IMR-90 (cell line): Measurements from ENCODE around the gene CRIP1. TPM values are rescaled to one million over a fixed set of nuclear protein-coding genes. Genes with fewer than 3 reads are reported as not detected.

Source experiments
- ATAC-seq: fragments of 200-7000 bp; cut with Tn5 transposase; 2 replicates; pipeline ENCODE4 v1.9.1; 2020; ENCODE audit warnings: low read depth, mild to moderate bottlenecking, moderate library complexity
- BruUV-seq: library from RNA; stranded (reverse); fragments of 400-500 nt; replicated peaks from 2 replicates; lab custom pipeline; 2021; lab: Mats Ljungman, UMichigan
- CTCF ChIA-PET: fragments of 300-600 bp; formaldehyde crosslinking; extraction: SDS; loops from one replicate; lab custom pipeline; 2021; ENCODE audit warnings: antibody characterized with exemption; lab: Yijun Ruan, JAX
- POLR2A ChIA-PET: fragments of 300-600 bp; sonication (Branson Sonifier 250); formaldehyde crosslinking; loops from one replicate; lab custom pipeline; 2022; ENCODE audit warnings: antibody characterized with exemption; ENCODE audit not compliant: unreplicated experiment; lab: Charles Lee
- DNase-seq: peaks from one replicate; pipeline ENCODE4 v3.0.0; 2013
- H2AFZ ChIP-seq: replicated peaks from 2 replicates; pipeline ENCODE3; 2013; ENCODE audit warnings: low read length, mild to moderate bottlenecking; ENCODE audit not compliant: poor library complexity
- H2AK5ac ChIP-seq: 2 replicates; pipeline ENCODE4 v1.6.1; 2013; ENCODE audit warnings: low read depth, low read length, inconsistent platforms
- H2AK9ac ChIP-seq: replicated peaks from 2 replicates; pipeline ENCODE3; 2013; ENCODE audit warnings: mild to moderate bottlenecking, low read depth, low read length, moderate library complexity; ENCODE audit not compliant: poor library complexity
- H2BK120ac ChIP-seq: 2 replicates; pipeline ENCODE4 v1.6.1; 2013; ENCODE audit warnings: low read depth, low read length, inconsistent platforms
- H2BK15ac ChIP-seq: 3 replicates; pipeline ENCODE4 v1.6.1; 2013; ENCODE audit warnings: low read depth, low read length, inconsistent platforms
- H2BK20ac ChIP-seq: 2 replicates; pipeline ENCODE4 v1.6.1; 2013; ENCODE audit warnings: low read depth, mild to moderate bottlenecking, inconsistent platforms, low read length, moderate library complexity
- H2BK5ac ChIP-seq: 2 replicates; pipeline ENCODE4 v1.6.1; 2013; ENCODE audit warnings: mild to moderate bottlenecking, low read depth, low read length, inconsistent platforms; ENCODE audit not compliant: poor library complexity, severe bottlenecking
- H3K14ac ChIP-seq: replicated peaks from 2 replicates; pipeline ENCODE4 v1.6.1; 2013; ENCODE audit warnings: low read depth, low read length, inconsistent platforms
- H3K18ac ChIP-seq: 2 replicates; pipeline ENCODE4 v1.6.1; 2013; ENCODE audit warnings: low read depth, low read length, control low read depth
- H3K23ac ChIP-seq: 2 replicates; pipeline ENCODE4 v1.6.1; 2013; ENCODE audit warnings: low read depth, low read length, inconsistent platforms
- H3K27ac ChIP-seq: 2 replicates; pipeline ENCODE4 v1.5.1; 2013; ENCODE audit warnings: mild to moderate bottlenecking, control low read depth, low read length; ENCODE audit not compliant: insufficient read depth
- H3K27me3 ChIP-seq: 2 replicates; pipeline ENCODE4 v1.6.1; 2013; ENCODE audit warnings: low read length; ENCODE audit not compliant: control insufficient read depth, insufficient read depth
- H3K36me3 ChIP-seq: 2 replicates; pipeline ENCODE4 v1.6.1; 2013; ENCODE audit warnings: low read length, mixed read lengths; ENCODE audit not compliant: control insufficient read depth, insufficient read depth
- H3K4ac ChIP-seq: 2 replicates; pipeline ENCODE4 v1.6.1; 2013; ENCODE audit warnings: low read depth, low read length, inconsistent platforms
- H3K4me1 ChIP-seq: 2 replicates; pipeline ENCODE4 v1.6.1; 2013; ENCODE audit warnings: low read length, mixed read lengths; ENCODE audit not compliant: control insufficient read depth, insufficient read depth
- H3K4me2 ChIP-seq: 2 replicates; pipeline ENCODE4 v1.6.1; 2013; ENCODE audit warnings: low read depth, mild to moderate bottlenecking, control low read depth, low read length, moderate library complexity
- H3K4me3 ChIP-seq: 2 replicates; pipeline ENCODE4 v1.5.1; 2013; ENCODE audit warnings: low read depth, mild to moderate bottlenecking, control low read depth, low read length, moderate library complexity; ENCODE audit not compliant: insufficient read depth
- H3K56ac ChIP-seq: 2 replicates; pipeline ENCODE4 v1.6.1; 2013; ENCODE audit warnings: low read length, inconsistent platforms; ENCODE audit not compliant: insufficient read depth; ENCODE audit errors: extremely low read depth
- H3K79me1 ChIP-seq, 2 experiments: 2 replicates each; pipeline ENCODE4 v1.6.1; 2013; ENCODE audit warnings: low read length in 2 of 2, inconsistent platforms in 1 of 2, low read depth in 1 of 2
- H3K9ac ChIP-seq: 2 replicates; pipeline ENCODE4 v1.6.1; 2013; ENCODE audit warnings: low read depth, low read length, control low read depth
- H3K9me1 ChIP-seq: 2 replicates; pipeline ENCODE4 v1.6.1; 2013; ENCODE audit warnings: low read length, inconsistent platforms; ENCODE audit not compliant: insufficient read depth
- H3K9me3 ChIP-seq: 2 replicates; pipeline ENCODE4 v1.6.1; 2013; ENCODE audit warnings: low read length; ENCODE audit not compliant: control insufficient read depth, insufficient read depth
- H4K20me1 ChIP-seq: 2 replicates; pipeline ENCODE4 v1.6.1; 2013; ENCODE audit warnings: low read length, inconsistent platforms; ENCODE audit not compliant: insufficient read depth
- H4K5ac ChIP-seq: 2 replicates; pipeline ENCODE4 v1.6.1; 2013; ENCODE audit warnings: mild to moderate bottlenecking, low read depth, low read length, control low read depth
- H4K8ac ChIP-seq, 2 experiments: 2 replicates each; pipeline ENCODE4 v1.6.1; 2013; ENCODE audit warnings: low read depth in 2 of 2, low read length in 2 of 2, control low read depth in 1 of 2, inconsistent platforms in 1 of 2
- H4K91ac ChIP-seq: 2 replicates; pipeline ENCODE4 v1.6.1; 2013; ENCODE audit warnings: low read depth, low read length, inconsistent platforms; ENCODE audit not compliant: insufficient read depth
- CTCF ChIP-seq: conservative IDR thresholded peaks from 2 replicates; pipeline ENCODE4 v1.5.1; 2012; ENCODE audit warnings: mild to moderate bottlenecking, low read depth, low read length, improper control_type of control experiment
- ELK1 ChIP-seq: fragments of 150-350 bp; IDR thresholded peaks from 2 replicates; pipeline ENCODE4 v1.6.1; 2016; ENCODE audit warnings: low read depth, mild to moderate bottlenecking, low read length, moderate library complexity, borderline replicate concordance
- FOS ChIP-seq: fragments of 150-350 bp; IDR thresholded peaks from 2 replicates; pipeline ENCODE4 v1.6.1; 2016; ENCODE audit warnings: low read depth, low read length
- MAZ ChIP-seq: IDR thresholded peaks from 2 replicates; pipeline ENCODE4 v1.6.1; 2012; ENCODE audit warnings: low read depth, mild to moderate bottlenecking, low read length, improper control_type of control experiment, moderate library complexity, borderline replicate concordance
- NFE2L2 ChIP-seq: fragments of 150-350 bp; IDR thresholded peaks from 2 replicates; pipeline ENCODE4 v1.6.1; 2016; ENCODE audit warnings: low read depth, mild to moderate bottlenecking, low read length
- POLR2A ChIP-seq: IDR thresholded peaks from 2 replicates; pipeline ENCODE4 v1.6.1; 2012; ENCODE audit warnings: mild to moderate bottlenecking, low read depth, low read length
- RCOR1 ChIP-seq: IDR thresholded peaks from 2 replicates; pipeline ENCODE4 v1.6.1; 2012; ENCODE audit warnings: mild to moderate bottlenecking, low read length, improper control_type of control experiment; ENCODE audit not compliant: insufficient replicate concordance
- USF2 ChIP-seq: fragments of 150-350 bp; IDR thresholded peaks from 2 replicates; pipeline ENCODE4 v1.6.1; 2017; ENCODE audit warnings: mild to moderate bottlenecking, antibody characterized with exemption, low read length, low read depth
- WGBS, 2 experiments: methylation state at CpG; one replicate each; pipeline versions ENCODE4 v1.1.5 to v1.1.7; 2013; ENCODE audit warnings: missing lambda C conversion rate in 2 of 2; ENCODE audit not compliant: insufficient read length in 1 of 2; ENCODE audit errors: extremely low coverage in 2 of 2; 5-methylcytosine and 5-hydroxymethylcytosine counted together
- dilution Hi-C: fragments of 300-500 bp; cut with HindIII; formaldehyde crosslinking; loops from one replicate; pipeline ENCODE4 v1.14.3; 2018; ENCODE audit warnings: low sequenced_read_pairs; ENCODE audit not compliant: unreplicated experiment
- in situ Hi-C: fragments of 300-500 bp; cut with MboI; formaldehyde crosslinking; loops from 3 replicates; pipeline ENCODE4 v1.14.3; 2019; ENCODE audit warnings: low sequenced_read_pairs, inconsistent platforms, mixed read lengths
- intact Hi-C: fragments of 100-400 bp; cut with micrococcal nuclease; formaldehyde crosslinking; loops from 2 replicates; pipeline ENCODE4 v1.10.0; 2022
- polyA plus RNA-seq, 3 experiments: library from polyadenylated mRNA; depleted of rRNA; stranded (reverse); fragments of >200 nt; gene quantifications; 2 replicates each; pipeline ENCODE4 v1.2.3, GENCODE V29; 2012; ENCODE audit warnings: low replicate concordance in 1 of 3
- total RNA-seq: library from RNA; depleted of rRNA; stranded (reverse); fragments of >200 nt; gene quantifications from 2 replicates; pipeline ENCODE4 v1.2.3, GENCODE V29; 2012

Gene CRIP1
- total and polyA plus RNA-seq, 2 of the 4 experiments (the other 2 are of a cell fraction): 0.21 TPM; not detected in 1

- no peaks in the 10 kb centered on the region for H3K9me1 ChIP-seq
- H3K36me3 ChIP-seq: no peaks in the 10 kb centered on the region
- no peak overlapping the region for H3K14ac ChIP-seq
- POLR2A ChIA-PET: no interaction called here
- no peak overlapping the region for H3K4me3 ChIP-seq
- dilution Hi-C loops: no loop called here
- no peak overlapping the region for H4K8ac ChIP-seq
- H2BK20ac ChIP-seq: no peak overlapping the region
- H3K79me1 ChIP-seq: no peaks in the 10 kb centered on the region
- no peak overlapping the region for H4K5ac ChIP-seq
- H4K20me1 ChIP-seq: no peaks in the 10 kb centered on the region
- no TSS peak for BruUV-seq
- H3K56ac ChIP-seq: no peak overlapping the region
- H2AK5ac ChIP-seq: no peak overlapping the region
- H3K4me2 ChIP-seq: no peak overlapping the region
- H3K23ac ChIP-seq: no peak overlapping the region
- no peak for ATAC-seq
- in situ Hi-C loops: no loop called here
- H3K27me3 ChIP-seq: peaks cover 19% of the 10 kb centered on the region
- CTCF ChIA-PET: interaction anchor here (1.4 kb wide), 1 partner anchor 53 kb away, joined by 4 read pairs; no protein-coding TSS in a partner anchor
- TF ChIP-seq RCOR1: no peak
- no peak for TF ChIP-seq NFE2L2
- no peak for TF ChIP-seq ELK1
- no peak for TF ChIP-seq POLR2A
- no peak for TF ChIP-seq CTCF
- TF ChIP-seq MAZ: no peak
- TF ChIP-seq FOS: no peak
- no peak for TF ChIP-seq USF2
- H3K18ac ChIP-seq: no peak overlapping the region
- H2AK9ac ChIP-seq: no peak overlapping the region
- H3K4ac ChIP-seq: no peak overlapping the region
- H3K9ac ChIP-seq: no peak overlapping the region
- no peak overlapping the region for H2BK5ac ChIP-seq
- no peaks in the 10 kb centered on the region for H3K9me3 ChIP-seq
- no peak overlapping the region for H2BK15ac ChIP-seq
- no peak overlapping the region for H2AFZ ChIP-seq
- peaks cover 3% of the 10 kb centered on the region; the same call in 1 of the 2 replicates for H3K4me1 ChIP-seq
- H3K27ac ChIP-seq: no peak overlapping the region
- no peak for DNase-seq
- WGBS, 2 experiments: 60% methylated on average over 2 of the region's 9 CpGs; no CpG with 5 or more reads in 1 of the 2 experiments
- no peak overlapping the region for H4K91ac ChIP-seq
- intact Hi-C loops: no loop called here
- no peak overlapping the region for H2BK120ac ChIP-seq
Measured at GRCh38 chr14:105533391-105533790, 46.7 kb downstream of the CRIP1 start.
